Ishikawa (cell line): ENCODE results near the gene FEZF2.

ENCODE experiments used
- CEBPB ChIP-seq: IDR thresholded peaks from 2 replicates; pipeline ENCODE4 v1.6.1; 2012
- CREB1 ChIP-seq: IDR thresholded peaks from 2 replicates; pipeline ENCODE4 v1.6.1; 2012; ENCODE audit warnings: low read depth
- EP300 ChIP-seq: IDR thresholded peaks from 2 replicates; pipeline ENCODE4 v1.6.1; 2012; ENCODE audit warnings: borderline replicate concordance
- FOXM1 ChIP-seq: IDR thresholded peaks from 2 replicates; pipeline ENCODE4 v1.6.1; 2012; ENCODE audit warnings: low read depth, borderline replicate concordance
- NFIC ChIP-seq: IDR thresholded peaks from 2 replicates; pipeline ENCODE4 v1.6.1; 2012
- RAD21 ChIP-seq: IDR thresholded peaks from 2 replicates; pipeline ENCODE4 v1.6.1; 2012; ENCODE audit warnings: low read depth
- TAF1 ChIP-seq: IDR thresholded peaks from 2 replicates; pipeline ENCODE4 v1.6.1; 2012; ENCODE audit warnings: low read depth, mild to moderate bottlenecking
- TCF12 ChIP-seq: IDR thresholded peaks from 2 replicates; pipeline ENCODE4 v1.6.1; 2012; ENCODE audit warnings: low read depth
- TEAD4 ChIP-seq: IDR thresholded peaks from 2 replicates; pipeline ENCODE4 v1.6.1; 2012
- YY1 ChIP-seq: IDR thresholded peaks from 2 replicates; pipeline ENCODE4 v1.6.1; 2012; ENCODE audit warnings: low read depth
- ZBTB7A ChIP-seq: IDR thresholded peaks from 2 replicates; pipeline ENCODE4 v1.6.1; 2012; ENCODE audit warnings: low read depth
- TF ChIP-seq, protein P1 (sequence below): IDR thresholded peaks from 2 replicates; pipeline ENCODE4 v1.6.1; 2012; ENCODE audit warnings: low read depth, mild to moderate bottlenecking
- TF ChIP-seq, protein P2 (sequence below): IDR thresholded peaks from 2 replicates; pipeline ENCODE4 v1.6.1; 2012
- TF ChIP-seq, protein P3 (sequence below): IDR thresholded peaks from 2 replicates; pipeline ENCODE4 v1.6.1; 2012

The FEZF2 gene

DNA sequence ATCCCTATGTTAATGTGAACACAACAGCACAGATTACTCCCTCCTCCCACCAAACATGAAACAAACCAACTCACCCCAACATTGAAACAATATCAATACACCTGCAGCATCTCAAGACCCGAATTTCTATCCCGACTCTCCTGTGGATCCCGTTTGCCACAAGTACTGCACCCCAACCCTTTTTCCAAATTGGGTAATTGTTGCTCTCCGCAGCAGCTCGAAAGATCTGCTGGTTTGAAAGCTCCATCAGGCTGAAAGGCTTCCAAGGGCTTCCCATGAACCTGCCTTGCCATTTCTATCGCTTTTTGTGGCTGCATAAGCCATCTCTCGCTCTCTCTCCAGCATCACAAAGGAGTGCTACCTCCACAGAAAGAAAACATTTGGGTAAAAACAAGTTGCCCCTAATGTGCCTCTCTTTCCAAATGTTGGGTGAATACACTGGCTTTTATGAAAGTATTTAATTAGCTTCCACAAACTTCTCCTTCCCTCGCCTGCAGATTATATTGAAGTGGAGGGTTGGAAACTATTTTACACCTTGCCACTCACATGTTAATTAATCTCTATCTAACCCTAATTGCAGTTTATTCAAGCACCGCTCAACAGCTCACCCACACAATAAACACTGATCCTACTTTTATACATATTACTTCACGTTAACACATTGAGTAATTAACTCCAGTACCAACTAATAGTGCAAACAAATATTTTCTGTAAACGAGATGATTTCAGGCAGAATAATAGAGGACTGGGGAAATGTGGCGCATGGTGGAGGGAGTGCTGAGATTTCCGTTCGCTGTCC is 2.5 kb upstream of the FEZF2 start:
- TF ChIP-seq, protein P1, sequence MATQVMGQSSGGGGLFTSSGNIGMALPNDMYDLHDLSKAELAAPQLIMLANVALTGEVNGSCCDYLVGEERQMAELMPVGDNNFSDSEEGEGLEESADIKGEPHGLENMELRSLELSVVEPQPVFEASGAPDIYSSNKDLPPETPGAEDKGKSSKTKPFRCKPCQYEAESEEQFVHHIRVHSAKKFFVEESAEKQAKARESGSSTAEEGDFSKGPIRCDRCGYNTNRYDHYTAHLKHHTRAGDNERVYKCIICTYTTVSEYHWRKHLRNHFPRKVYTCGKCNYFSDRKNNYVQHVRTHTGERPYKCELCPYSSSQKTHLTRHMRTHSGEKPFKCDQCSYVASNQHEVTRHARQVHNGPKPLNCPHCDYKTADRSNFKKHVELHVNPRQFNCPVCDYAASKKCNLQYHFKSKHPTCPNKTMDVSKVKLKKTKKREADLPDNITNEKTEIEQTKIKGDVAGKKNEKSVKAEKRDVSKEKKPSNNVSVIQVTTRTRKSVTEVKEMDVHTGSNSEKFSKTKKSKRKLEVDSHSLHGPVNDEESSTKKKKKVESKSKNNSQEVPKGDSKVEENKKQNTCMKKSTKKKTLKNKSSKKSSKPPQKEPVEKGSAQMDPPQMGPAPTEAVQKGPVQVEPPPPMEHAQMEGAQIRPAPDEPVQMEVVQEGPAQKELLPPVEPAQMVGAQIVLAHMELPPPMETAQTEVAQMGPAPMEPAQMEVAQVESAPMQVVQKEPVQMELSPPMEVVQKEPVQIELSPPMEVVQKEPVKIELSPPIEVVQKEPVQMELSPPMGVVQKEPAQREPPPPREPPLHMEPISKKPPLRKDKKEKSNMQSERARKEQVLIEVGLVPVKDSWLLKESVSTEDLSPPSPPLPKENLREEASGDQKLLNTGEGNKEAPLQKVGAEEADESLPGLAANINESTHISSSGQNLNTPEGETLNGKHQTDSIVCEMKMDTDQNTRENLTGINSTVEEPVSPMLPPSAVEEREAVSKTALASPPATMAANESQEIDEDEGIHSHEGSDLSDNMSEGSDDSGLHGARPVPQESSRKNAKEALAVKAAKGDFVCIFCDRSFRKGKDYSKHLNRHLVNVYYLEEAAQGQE = no peak
- TF ChIP-seq CREB1 = no peak
- TF ChIP-seq, protein P2, sequence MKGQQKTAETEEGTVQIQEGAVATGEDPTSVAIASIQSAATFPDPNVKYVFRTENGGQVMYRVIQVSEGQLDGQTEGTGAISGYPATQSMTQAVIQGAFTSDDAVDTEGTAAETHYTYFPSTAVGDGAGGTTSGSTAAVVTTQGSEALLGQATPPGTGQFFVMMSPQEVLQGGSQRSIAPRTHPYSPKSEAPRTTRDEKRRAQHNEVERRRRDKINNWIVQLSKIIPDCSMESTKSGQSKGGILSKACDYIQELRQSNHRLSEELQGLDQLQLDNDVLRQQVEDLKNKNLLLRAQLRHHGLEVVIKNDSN = no peak
- TF ChIP-seq YY1 = no peak
- TF ChIP-seq EP300 = no peak

DNA sequence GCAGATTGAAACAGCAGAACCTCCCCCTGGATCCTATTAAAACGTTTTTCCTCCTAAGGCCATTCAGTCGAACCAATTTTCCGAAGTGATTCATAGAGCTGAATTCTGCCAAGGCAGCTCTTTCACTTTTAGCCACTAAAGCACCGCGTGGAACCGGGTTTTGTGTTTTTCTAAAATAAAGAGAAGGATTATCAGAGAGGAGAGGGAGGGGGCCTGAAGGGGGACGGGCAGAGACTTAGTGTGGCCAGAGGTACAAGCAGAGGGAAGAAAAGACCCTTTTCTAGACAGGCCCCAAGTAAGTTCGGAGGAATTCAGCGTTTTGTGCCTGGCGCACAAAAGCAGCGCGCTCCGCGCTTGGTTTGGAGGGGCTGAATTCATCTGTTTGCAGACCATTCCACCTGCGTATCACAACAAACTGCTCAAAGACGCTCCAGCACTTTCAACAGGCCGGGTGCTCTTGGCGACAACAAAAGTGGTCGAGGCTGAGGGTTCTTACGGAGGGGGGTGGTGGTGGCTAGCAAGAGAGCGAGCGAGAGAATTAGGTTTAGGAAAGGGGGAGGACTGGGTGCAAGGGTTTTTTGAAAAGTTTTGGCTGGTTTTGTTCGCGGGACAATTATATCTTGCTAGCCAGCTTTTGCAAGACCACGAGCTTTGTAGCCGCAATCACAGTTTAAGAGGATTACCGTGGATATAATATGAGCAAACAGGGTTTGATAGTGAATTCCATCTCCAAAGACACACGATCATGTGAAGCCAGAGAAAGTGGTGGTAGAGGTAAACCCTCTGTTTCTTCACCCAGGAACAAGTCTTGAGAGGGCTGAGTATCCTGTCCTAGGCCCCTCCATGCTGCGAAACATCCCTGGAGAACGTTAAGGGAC is 1.2 kb upstream of the FEZF2 start:
- TF ChIP-seq EP300 (no peak), TEAD4 (no peak), YY1 (no peak)
- TF ChIP-seq, protein P3, sequence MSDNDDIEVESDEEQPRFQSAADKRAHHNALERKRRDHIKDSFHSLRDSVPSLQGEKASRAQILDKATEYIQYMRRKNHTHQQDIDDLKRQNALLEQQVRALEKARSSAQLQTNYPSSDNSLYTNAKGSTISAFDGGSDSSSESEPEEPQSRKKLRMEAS = no peak

DNA sequence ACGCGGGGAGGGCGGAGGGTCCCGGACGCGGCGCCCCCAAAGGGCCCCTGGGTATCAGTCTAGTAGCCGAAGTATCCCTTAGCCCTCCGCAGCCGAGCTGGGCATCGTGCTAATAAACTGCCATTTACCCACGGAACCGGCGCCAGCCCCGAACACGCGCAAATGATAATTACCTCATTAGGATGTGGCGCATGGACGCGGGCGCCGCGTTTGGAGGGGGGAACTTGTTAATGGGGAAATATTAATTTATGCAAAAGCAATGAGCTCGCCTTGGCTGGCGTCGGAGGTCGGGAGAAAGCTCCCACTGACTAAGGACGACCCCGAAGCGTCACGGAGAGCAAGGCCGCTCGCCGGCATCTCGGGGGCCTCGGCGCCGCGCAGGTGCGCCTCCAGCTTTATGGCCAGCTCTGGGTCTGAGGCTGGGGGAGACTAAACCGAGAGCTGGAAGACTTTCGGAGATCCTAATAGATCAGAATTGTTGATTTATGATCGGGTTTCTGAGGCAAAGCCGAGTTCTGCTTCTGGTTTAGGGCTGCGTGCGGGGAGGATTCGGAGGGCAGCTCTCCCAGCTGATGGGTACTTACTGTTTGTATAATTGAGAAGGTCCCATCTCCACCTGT is 474 bp upstream of the FEZF2 start:
- no peak for TF ChIP-seq FOXM1
- TF ChIP-seq CEBPB = no peak
- no peak for TF ChIP-seq CREB1
- TF ChIP-seq TAF1 = no peak
- no peak for TF ChIP-seq NFIC
- TF ChIP-seq EP300 = no peak
- no peak for TF ChIP-seq TEAD4
- TF ChIP-seq, protein P3 = no peak
- TF ChIP-seq YY1 = no peak
- TF ChIP-seq, protein P2 = no peak
- no peak for TF ChIP-seq ZBTB7A

DNA sequence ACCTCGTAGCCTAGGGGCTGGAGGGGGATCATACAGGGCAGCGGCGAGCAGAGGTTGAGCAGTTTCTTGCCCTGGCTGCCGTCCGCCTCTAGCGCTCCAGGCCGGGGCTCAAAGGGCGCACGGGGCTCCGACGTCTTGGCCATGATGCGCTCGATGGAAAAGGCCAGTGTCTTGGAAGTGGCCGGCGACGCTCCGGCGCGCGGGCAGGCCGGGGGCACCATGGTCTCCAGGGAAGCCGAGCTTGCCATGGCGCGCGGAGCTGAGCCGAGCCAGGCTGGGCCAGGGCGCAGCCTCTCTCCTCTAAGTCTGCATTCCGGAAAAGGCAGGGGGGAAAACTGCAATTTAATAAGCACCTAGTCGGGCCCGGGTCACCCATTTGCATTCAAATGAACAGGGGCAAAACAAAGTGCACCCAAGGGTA is 719 bp downstream of the FEZF2 start:
- no peak for TF ChIP-seq CEBPB
- TF ChIP-seq, protein P2 = no peak
- TF ChIP-seq RAD21 = no peak
- TF ChIP-seq NFIC = no peak
- TF ChIP-seq ZBTB7A = no peak

DNA sequence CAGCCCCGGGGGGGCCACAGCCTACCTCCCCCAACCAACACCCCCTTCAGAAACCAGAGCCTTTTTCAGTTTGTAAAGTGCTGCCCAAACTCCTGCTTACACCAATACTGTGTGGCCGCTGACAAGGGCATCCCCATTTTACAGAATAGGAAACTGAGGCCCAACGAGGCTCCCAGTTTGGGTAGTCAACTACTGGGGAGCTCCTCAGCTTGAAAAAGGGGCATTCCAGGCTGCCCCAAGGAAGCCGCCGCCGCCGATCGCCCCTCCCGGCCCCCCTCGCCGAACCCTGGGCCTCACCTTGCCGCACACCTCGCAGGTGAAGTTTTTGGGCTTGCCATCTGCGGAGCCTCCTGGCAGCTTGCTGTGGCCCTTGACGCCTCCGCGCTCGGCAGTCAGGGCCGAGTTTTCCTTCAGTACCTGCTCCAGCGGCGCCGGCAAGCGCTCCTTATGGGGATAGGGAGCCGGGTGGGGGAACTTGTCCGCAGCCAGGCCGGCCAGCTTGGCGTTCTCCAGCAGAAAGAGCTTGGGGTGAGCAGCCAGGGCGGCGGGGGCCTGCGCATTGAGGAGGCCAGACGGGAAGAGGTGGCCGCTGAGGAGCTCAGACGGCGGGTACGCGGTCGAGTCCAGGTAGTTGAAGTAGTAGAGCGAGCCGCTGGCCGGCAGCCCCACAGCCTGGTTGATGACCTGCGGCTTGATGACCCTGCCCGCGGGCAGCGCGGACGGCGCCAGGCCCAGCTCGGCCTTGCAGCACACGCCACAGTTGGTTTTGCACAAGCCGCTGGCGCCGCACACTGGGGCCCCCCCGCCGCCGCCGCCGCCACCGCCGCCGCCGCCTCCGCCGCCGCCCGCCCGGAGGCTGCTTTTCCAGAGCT is 1.4 kb downstream of the FEZF2 start:
- no peak for TF ChIP-seq EP300
- no peak for TF ChIP-seq TCF12
- TF ChIP-seq, protein P3 = no peak
- TF ChIP-seq NFIC = no peak
- TF ChIP-seq RAD21 = no peak
- no peak for TF ChIP-seq CEBPB
- no peak for TF ChIP-seq ZBTB7A

DNA sequence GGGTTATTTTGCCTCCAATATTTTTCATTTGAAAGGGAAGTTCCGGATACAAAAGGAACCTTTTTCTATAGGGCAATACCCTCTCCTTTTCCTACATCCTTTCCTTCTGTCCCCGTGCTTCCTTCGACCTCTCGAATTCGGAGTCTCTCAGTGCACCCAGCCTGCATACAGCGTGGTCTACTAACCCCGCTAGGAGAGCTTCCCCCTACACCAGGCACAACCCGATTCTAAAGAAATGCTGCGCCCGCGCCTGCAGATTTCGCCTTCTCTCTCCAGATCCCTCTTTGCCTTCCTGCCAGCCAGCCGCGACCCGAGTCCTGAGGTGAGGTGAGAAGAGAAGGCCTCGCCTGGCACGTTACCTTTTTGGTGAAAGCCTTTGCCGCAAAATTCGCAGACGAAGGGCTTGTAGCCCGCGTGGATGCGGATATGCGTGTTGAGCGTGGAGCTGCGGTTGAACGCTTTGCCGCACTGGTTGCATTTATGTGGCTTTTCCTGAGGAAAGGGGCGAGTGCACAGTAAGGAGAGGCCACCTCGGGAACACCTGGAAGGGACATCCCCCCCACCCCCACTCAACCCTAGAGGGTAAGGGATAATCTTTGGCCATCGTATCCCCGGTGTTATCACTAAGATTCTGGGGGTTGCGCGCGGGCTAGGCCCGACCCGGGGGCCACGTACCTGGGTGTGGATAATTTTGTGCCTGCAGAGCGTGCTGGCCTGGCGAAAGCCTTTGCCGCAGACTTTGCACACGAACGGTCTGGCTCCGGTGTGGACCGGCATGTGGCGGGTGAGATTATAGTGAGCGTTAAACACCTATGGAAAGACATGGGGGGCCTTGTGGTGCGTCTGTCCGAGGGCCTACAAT is 2.3 kb downstream of the FEZF2 start:
- TF ChIP-seq TAF1 (no peak), TCF12 (no peak), NFIC (no peak), FOXM1 (no peak)
